KBM-7 (cell line): Measurements from ENCODE around the gene IFNE.

Experiments
- DNase-seq: peaks from one replicate; pipeline ENCODE4 v3.0.0-alpha.2; 2015
- in situ Hi-C: fragments of 300-500 bp; cut with MboI; formaldehyde crosslinking; loops from 2 replicates; pipeline ENCODE4 v1.14.3; 2020; ENCODE audit warnings: low sequenced_read_pairs, low pct_unique_long_range_greater_than_20kb, mixed read lengths

Gene IFNE

GRCh38 chr9:21434202-21435014 is 47.7 kb downstream of the IFNE start:
- in situ Hi-C loops, result no loop called here
- peak; percentile 53 for DNase-seq

DNA sequence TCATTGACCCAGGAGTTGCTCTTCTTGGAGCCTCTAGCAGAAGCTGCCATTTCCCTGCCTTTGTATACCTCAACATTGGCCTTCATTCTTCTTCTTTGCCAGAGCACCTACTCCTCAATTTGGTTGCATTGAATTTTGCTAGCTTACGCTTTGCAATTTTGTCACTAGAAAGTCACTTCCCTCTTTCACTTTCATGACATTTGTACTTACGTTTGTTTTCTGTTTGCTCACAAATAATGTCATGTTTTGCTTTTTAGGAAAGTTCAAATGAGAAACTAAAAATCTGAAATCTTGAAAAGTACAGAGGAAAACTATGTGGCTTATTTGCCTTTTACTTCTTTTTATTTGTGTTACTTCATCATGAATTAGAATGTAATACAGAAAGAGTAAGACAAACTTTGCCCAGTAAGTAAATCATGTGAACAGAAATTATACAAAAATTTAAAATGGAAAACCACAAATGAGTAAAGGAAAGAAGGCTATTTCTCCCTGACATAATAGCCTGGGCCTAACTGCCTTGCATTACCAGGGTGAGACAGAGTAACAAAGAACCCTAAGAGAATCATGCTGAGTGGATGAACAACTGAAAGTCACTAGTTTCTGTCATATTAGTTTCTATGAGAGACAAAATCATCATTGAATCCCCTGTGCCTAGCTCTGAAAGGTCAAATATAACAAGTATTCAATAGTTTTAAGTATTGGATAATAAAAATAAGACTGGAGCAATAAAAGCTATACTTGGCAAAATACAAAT is 49.3 kb downstream of the IFNE start:
- in situ Hi-C loops, result no loop called here
- DNase-seq, result no peak
